ENCODE results near the gene KIF5A. TPM values are rescaled to one million over a fixed set of nuclear protein-coding genes. Genes with fewer than 3 reads are reported as not detected.

The KIF5A gene
- total and polyA plus RNA-seq, 2 of the 13 experiments (the other 11 are each of a cell fraction or from before 2014, with no cell fraction given), result 1.6 to 11.9 TPM

DNA sequence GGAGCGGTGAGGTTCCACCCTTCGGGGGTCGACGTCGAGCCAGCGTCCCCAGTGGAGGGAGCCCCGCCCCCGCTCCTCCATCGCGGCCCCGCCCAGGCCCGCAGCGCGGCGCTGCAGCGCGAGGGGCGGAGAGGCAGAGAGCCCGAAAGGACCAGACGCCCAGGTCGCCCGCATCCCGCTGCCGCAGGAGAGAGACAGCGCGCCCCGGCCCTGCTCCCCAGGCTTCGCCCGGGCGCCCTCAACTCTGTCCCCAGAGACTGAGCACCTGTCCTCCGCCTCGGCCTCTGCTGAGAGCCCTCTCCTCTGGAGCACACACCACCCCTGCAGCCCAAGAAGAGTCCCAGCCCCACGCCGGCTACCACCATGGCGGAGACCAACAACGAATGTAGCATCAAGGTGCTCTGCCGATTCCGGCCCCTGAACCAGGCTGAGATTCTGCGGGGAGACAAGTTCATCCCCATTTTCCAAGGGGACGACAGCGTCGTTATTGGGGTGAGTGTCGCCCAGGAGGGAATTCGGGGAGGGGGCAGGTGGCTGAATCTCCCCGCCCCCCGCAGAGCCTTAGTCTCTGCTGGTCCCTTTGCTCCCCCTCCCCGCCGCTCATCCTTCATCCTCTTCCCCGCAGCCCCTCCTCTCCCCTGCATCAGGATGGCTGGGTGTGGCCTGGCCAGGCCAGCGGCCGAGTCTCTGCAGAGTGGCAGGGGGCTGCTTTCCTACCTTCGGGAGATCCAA, at the start of gene KIF5A (continued):
- 0 out of 2 replicates have a peak, but pooled peaks have one; percentile 37 for TF ChIP-seq MAZ (IDR thresholded peaks at IDR 0.05; ENCODE audit: borderline replicate concordance, low read depth, low read length)
- 0 out of 2 replicates have a peak, but pooled peaks have one; percentile 30 for TF ChIP-seq MAZ (CRISPR knock-in tag; IDR thresholded peaks at IDR 0.05; ENCODE audit: low read depth)
- no peak for TF ChIP-seq RORA (CRISPR knock-in tag; IDR thresholded peaks at IDR 0.05)
- no peak for TF ChIP-seq ESRRA (CRISPR knock-in tag; IDR thresholded peaks at IDR 0.05; ENCODE audit: low read depth)
- TF ChIP-seq, protein P1, sequence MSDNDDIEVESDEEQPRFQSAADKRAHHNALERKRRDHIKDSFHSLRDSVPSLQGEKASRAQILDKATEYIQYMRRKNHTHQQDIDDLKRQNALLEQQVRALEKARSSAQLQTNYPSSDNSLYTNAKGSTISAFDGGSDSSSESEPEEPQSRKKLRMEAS (IDR thresholded peaks at IDR 0.05), result 0 out of 2 replicates have a peak, but pooled peaks have one; percentile 36
- TF ChIP-seq RNF2 (conservative IDR thresholded peaks at IDR 0.05; ENCODE audit: low read depth), result 0 out of 2 replicates have a peak, but pooled peaks have one; percentile 65
- no peak for TF ChIP-seq MIER3 (CRISPR knock-in tag; IDR thresholded peaks at IDR 0.05; ENCODE audit: borderline replicate concordance)
- no peak for TF ChIP-seq NCOR1 (IDR thresholded peaks at IDR 0.05; ENCODE audit: borderline replicate concordance, low read length)
- no peak for TF ChIP-seq ZFP90 (CRISPR knock-in tag; IDR thresholded peaks at IDR 0.05; ENCODE audit: borderline replicate concordance)
- 0 out of 2 replicates have a peak, but pooled peaks have one; percentile 32 for TF ChIP-seq HDAC2 (CRISPR knock-in tag; IDR thresholded peaks at IDR 0.05)
- TF ChIP-seq ZFY (CRISPR knock-in tag; IDR thresholded peaks at IDR 0.05), result peak; percentile 32; the same call in 1 of the 2 replicates
- TF ChIP-seq, protein P2, sequence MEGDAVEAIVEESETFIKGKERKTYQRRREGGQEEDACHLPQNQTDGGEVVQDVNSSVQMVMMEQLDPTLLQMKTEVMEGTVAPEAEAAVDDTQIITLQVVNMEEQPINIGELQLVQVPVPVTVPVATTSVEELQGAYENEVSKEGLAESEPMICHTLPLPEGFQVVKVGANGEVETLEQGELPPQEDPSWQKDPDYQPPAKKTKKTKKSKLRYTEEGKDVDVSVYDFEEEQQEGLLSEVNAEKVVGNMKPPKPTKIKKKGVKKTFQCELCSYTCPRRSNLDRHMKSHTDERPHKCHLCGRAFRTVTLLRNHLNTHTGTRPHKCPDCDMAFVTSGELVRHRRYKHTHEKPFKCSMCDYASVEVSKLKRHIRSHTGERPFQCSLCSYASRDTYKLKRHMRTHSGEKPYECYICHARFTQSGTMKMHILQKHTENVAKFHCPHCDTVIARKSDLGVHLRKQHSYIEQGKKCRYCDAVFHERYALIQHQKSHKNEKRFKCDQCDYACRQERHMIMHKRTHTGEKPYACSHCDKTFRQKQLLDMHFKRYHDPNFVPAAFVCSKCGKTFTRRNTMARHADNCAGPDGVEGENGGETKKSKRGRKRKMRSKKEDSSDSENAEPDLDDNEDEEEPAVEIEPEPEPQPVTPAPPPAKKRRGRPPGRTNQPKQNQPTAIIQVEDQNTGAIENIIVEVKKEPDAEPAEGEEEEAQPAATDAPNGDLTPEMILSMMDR (CRISPR knock-in tag; IDR thresholded peaks at IDR 0.05), result peak; percentile 53
- no peak for TF ChIP-seq ZNF17 (CRISPR knock-in tag; IDR thresholded peaks at IDR 0.05)
- no peak for TF ChIP-seq ZNF331 (CRISPR knock-in tag; IDR thresholded peaks at IDR 0.05)
- no peak for TF ChIP-seq ZNF792 (CRISPR knock-in tag; IDR thresholded peaks at IDR 0.05)
- no peak for TF ChIP-seq ZNF775 (CRISPR knock-in tag; IDR thresholded peaks at IDR 0.05; ENCODE audit: borderline replicate concordance)
- TF ChIP-seq, protein P3, sequence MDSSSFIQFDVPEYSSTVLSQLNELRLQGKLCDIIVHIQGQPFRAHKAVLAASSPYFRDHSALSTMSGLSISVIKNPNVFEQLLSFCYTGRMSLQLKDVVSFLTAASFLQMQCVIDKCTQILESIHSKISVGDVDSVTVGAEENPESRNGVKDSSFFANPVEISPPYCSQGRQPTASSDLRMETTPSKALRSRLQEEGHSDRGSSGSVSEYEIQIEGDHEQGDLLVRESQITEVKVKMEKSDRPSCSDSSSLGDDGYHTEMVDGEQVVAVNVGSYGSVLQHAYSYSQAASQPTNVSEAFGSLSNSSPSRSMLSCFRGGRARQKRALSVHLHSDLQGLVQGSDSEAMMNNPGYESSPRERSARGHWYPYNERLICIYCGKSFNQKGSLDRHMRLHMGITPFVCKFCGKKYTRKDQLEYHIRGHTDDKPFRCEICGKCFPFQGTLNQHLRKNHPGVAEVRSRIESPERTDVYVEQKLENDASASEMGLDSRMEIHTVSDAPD (CRISPR knock-in tag; IDR thresholded peaks at IDR 0.05), result no peak
- no peak for TF ChIP-seq TEAD2 (CRISPR knock-in tag; IDR thresholded peaks at IDR 0.05)
- TF ChIP-seq HES4 (CRISPR knock-in tag; IDR thresholded peaks at IDR 0.05; ENCODE audit: borderline replicate concordance), result 0 out of 2 replicates have a peak, but pooled peaks have one; percentile 27
- TF ChIP-seq MED13 (CRISPR knock-in tag; IDR thresholded peaks at IDR 0.05), result no peak
- TF ChIP-seq, protein P4, sequence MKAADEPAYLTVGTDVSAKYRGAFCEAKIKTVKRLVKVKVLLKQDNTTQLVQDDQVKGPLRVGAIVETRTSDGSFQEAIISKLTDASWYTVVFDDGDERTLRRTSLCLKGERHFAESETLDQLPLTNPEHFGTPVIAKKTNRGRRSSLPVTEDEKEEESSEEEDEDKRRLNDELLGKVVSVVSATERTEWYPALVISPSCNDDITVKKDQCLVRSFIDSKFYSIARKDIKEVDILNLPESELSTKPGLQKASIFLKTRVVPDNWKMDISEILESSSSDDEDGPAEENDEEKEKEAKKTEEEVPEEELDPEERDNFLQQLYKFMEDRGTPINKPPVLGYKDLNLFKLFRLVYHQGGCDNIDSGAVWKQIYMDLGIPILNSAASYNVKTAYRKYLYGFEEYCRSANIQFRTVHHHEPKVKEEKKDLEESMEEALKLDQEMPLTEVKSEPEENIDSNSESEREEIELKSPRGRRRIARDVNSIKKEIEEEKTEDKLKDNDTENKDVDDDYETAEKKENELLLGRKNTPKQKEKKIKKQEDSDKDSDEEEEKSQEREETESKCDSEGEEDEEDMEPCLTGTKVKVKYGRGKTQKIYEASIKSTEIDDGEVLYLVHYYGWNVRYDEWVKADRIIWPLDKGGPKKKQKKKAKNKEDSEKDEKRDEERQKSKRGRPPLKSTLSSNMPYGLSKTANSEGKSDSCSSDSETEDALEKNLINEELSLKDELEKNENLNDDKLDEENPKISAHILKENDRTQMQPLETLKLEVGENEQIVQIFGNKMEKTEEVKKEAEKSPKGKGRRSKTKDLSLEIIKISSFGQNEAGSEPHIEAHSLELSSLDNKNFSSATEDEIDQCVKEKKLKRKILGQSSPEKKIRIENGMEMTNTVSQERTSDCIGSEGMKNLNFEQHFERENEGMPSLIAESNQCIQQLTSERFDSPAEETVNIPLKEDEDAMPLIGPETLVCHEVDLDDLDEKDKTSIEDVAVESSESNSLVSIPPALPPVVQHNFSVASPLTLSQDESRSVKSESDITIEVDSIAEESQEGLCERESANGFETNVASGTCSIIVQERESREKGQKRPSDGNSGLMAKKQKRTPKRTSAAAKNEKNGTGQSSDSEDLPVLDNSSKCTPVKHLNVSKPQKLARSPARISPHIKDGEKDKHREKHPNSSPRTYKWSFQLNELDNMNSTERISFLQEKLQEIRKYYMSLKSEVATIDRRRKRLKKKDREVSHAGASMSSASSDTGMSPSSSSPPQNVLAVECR (CRISPR knock-in tag; IDR thresholded peaks at IDR 0.05; ENCODE audit: borderline replicate concordance), result peak; percentile 30; the same call in 1 of the 2 replicates
